ENCODE data around the gene PRKCZ.

Gene PRKCZ

GRCh38 chr1:2226525-2227345, 176.5 kb downstream of the PRKCZ start:
- DNase-seq (ENCODE audit: low read depth in 1 of 2, low spot score in 1 of 2), result no peak

GRCh38 chr1:2227346-2228156, 177.3 kb downstream of the PRKCZ start:
- peak; percentile 91 for DNase-seq (ENCODE audit: low read depth in 1 of 2, low spot score in 1 of 2)

- DNase-seq (ENCODE audit: low read depth in 1 of 2, low spot score in 1 of 2), result no peak
Measured at GRCh38 chr1:2228157-2228594, 178.0 kb downstream of the PRKCZ start, which contains the start of gene SKI. SKI (plus strand) TSS chr1:2228319; CDS start chr1:2228767, 448 bp downstream.

- no peak for DNase-seq (ENCODE audit: low read depth in 1 of 2, low spot score in 1 of 2)
Measured at GRCh38 chr1:2228694-2229036, 178.5 kb downstream of the PRKCZ start.

GRCh38 chr1:2229037-2229864, 179.0 kb downstream of the PRKCZ start:
- DNase-seq (ENCODE audit: low read depth in 1 of 2, low spot score in 1 of 2), result no peak

- DNase-seq (ENCODE audit: low read depth in 1 of 2, low spot score in 1 of 2), result no peak
Measured at GRCh38 chr1:2229911-2230731, 179.9 kb downstream of the PRKCZ start.

- DNase-seq (ENCODE audit: low read depth in 1 of 2, low spot score in 1 of 2), result no peak
Measured at GRCh38 chr1:2230781-2231531, 180.7 kb downstream of the PRKCZ start.

- DNase-seq (ENCODE audit: low read depth in 1 of 2, low spot score in 1 of 2), result peak in 1 of 2 donors; percentile 57
Measured at GRCh38 chr1:2231532-2232254, 181.5 kb downstream of the PRKCZ start.

GRCh38 chr1:2232255-2232915, 182.2 kb downstream of the PRKCZ start:
- no peak for DNase-seq (ENCODE audit: low read depth in 1 of 2, low spot score in 1 of 2)

GRCh38 chr1:2232916-2233438, 182.8 kb downstream of the PRKCZ start:
- DNase-seq (ENCODE audit: low read depth in 1 of 2, low spot score in 1 of 2), result no peak

- DNase-seq (ENCODE audit: low read depth in 1 of 2, low spot score in 1 of 2), result no peak
Measured at GRCh38 chr1:2233468-2233867, 183.3 kb downstream of the PRKCZ start.

- DNase-seq (ENCODE audit: low read depth in 1 of 2, low spot score in 1 of 2), result peak in 1 of 2 donors; percentile 43
Measured at GRCh38 chr1:2233997-2234761, 184.0 kb downstream of the PRKCZ start.

- DNase-seq (ENCODE audit: low read depth in 1 of 2, low spot score in 1 of 2), result no peak
Measured at GRCh38 chr1:2234762-2235113, 184.5 kb downstream of the PRKCZ start.

All from activated CD4-positive, alpha-beta T cell treated with anti-CD3 and anti-CD28 coated beads, Interleukin-2, amount 50 U/mL, for 24 hours (primary cell).